BE2C (cell line): Measurements from ENCODE around the gene TNNT1.

ENCODE experiments used
- DNase-seq: peaks from one replicate; pipeline ENCODE4 v3.0.0-alpha.2; 2020
- H3K27me3 ChIP-seq: fragments of 250-450 bp; sonication (Bioruptor Pico); 2 replicates; pipeline ENCODE4 v1.5.1; 2020; ENCODE audit warnings: mild to moderate bottlenecking
- H3K36me3 ChIP-seq: fragments of 250-450 bp; sonication (Bioruptor Pico); 2 replicates; pipeline ENCODE4 v1.5.1; 2020; ENCODE audit warnings: mild to moderate bottlenecking
- H3K4me1 ChIP-seq: fragments of 250-450 bp; sonication (Bioruptor Pico); 2 replicates; pipeline ENCODE4 v1.5.1; 2020
- H3K4me3 ChIP-seq: 2 replicates; pipeline ENCODE4 v1.5.1; 2011; ENCODE audit warnings: low read depth, low read length
- H3K9me3 ChIP-seq: fragments of 250-450 bp; sonication (Bioruptor Pico); 2 replicates; pipeline ENCODE4 v1.5.1; 2020
- TF ChIP-seq, protein P1 (sequence below): IDR thresholded peaks from 2 replicates; pipeline ENCODE4 v1.5.1; 2012; ENCODE audit warnings: mild to moderate bottlenecking, low read depth, low read length

Gene TNNT1

DNA sequence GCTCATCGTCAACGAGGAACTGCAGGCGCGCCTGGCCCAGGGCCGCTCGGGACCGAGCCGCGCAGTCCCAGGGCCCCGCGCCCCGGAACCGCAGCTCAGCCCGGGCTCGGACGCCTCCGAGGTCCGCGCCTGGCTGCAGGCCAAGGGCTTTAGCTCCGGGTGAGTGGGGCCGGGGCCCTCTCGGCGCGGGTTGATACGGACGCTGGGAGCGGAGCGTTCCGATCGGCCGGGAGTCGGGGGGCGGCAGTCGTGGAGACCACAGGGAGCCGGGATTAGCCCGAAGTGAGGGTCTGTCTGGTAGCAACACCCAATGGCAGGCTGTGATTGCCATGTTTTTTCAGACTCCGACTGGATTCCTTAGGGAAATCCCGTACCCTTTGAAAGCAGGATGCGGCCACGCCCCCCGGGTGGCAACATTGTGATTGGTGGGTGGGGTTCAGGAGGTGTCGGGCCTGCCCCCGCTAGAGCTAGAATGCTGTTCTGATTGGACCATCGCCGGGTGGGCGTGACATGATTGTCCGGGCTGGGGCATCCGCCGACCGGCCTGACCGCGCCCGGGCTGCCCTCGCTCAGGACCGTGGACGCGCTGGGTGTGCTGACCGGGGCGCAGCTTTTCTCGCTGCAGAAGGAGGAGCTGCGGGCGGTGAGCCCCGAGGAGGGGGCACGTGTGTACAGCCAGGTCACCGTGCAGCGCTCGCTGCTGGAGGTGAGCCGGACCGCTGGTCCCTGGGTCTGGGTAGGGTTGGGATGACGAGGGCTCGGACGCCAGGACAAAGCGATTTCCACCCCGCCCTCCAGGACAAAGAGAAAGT lies 62.1 kb downstream of the TNNT1 start:
- H3K36me3 ChIP-seq, result peaks cover 3% of the 10 kb centered on the region
- TF ChIP-seq, protein P1, sequence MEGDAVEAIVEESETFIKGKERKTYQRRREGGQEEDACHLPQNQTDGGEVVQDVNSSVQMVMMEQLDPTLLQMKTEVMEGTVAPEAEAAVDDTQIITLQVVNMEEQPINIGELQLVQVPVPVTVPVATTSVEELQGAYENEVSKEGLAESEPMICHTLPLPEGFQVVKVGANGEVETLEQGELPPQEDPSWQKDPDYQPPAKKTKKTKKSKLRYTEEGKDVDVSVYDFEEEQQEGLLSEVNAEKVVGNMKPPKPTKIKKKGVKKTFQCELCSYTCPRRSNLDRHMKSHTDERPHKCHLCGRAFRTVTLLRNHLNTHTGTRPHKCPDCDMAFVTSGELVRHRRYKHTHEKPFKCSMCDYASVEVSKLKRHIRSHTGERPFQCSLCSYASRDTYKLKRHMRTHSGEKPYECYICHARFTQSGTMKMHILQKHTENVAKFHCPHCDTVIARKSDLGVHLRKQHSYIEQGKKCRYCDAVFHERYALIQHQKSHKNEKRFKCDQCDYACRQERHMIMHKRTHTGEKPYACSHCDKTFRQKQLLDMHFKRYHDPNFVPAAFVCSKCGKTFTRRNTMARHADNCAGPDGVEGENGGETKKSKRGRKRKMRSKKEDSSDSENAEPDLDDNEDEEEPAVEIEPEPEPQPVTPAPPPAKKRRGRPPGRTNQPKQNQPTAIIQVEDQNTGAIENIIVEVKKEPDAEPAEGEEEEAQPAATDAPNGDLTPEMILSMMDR, result no peak
- no peaks in the 10 kb centered on the region for H3K4me1 ChIP-seq
- peak overlapping the region; percentile 53 for H3K4me3 ChIP-seq
- peak; percentile 97 for DNase-seq
- H3K27me3 ChIP-seq, result peaks cover 48% of the 10 kb centered on the region
- H3K9me3 ChIP-seq, result peaks cover 5% of the 10 kb centered on the region; the same call in 1 of the 2 replicates

DNA sequence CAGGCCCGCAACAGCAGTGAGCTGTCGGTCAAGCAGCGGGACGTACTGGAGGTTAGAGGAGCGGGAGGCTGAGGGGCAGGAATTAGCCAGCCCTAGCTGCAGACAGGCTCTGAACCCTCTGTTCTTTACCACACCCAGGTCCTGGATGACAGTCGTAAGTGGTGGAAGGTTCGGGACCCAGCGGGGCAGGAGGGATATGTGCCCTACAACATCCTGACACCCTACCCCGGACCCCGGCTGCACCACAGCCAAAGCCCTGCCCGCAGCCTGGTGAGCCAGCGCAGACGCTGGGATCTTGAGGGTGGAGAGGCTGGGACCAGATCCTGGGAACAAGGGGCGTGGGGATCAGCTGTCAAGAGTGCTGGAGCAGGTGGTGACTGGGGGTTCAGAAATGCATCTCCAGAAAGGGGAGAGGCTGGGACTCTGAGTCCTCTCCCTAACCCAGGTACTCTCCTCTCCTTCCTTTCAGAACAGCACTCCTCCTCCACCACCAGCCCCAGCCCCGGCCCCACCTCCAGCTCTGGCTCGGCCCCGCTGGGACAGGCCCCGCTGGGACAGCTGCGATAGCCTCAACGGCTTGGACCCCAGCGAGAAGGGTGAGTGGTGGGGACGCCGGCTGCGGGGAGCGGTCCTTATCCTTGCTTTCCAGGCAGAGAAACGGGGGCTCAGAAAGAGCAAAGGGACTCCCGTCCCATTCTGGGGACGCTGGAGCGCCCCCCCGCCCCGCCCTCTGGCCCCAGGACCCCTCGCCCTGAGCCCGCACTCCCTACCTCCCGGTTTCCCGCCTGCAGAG lies 62.9 kb downstream of the TNNT1 start:
- Histone ChIP-seq H3K9me3 (peaks cover 9% of the 10 kb centered on the region; the same call in 1 of the 2 replicates), H3K4me1 (no peaks in the 10 kb centered on the region), H3K36me3 (peaks cover 3% of the 10 kb centered on the region; the same call in 1 of the 2 replicates), H3K4me3 (peak overlapping the region; percentile 53), H3K27me3 (peaks cover 55% of the 10 kb centered on the region)
- DNase-seq, result no peak
- TF ChIP-seq, protein P1, result no peak

DNA sequence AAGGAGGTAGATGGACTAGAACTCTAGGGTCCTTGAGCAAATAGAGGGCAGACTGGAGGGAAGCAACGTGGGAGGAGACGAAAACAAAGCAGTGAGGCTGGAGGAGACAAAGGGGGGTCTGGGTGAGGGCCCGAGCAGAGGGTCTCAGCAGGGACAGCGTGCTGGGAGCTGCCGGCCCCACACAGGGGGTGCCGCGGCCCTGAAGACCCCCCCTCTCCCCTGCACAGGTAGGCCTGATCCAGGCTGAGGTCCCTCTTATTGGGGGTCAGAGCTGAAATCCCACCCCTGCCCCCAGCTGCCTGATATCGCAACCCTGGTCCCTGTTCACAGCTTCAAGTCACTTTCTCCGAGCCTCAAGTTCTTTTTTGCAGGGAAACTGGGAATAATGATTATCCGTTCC lies 64.6 kb downstream of the TNNT1 start:
- TF ChIP-seq, protein P1, result no peak
- peaks cover 9% of the 10 kb centered on the region; the same call in 1 of the 2 replicates for H3K9me3 ChIP-seq
- H3K4me3 ChIP-seq, result no peak overlapping the region
- H3K4me1 ChIP-seq, result no peaks in the 10 kb centered on the region
- no peaks in the 10 kb centered on the region for H3K36me3 ChIP-seq
- no peak for DNase-seq
- peaks cover 70% of the 10 kb centered on the region for H3K27me3 ChIP-seq

DNA sequence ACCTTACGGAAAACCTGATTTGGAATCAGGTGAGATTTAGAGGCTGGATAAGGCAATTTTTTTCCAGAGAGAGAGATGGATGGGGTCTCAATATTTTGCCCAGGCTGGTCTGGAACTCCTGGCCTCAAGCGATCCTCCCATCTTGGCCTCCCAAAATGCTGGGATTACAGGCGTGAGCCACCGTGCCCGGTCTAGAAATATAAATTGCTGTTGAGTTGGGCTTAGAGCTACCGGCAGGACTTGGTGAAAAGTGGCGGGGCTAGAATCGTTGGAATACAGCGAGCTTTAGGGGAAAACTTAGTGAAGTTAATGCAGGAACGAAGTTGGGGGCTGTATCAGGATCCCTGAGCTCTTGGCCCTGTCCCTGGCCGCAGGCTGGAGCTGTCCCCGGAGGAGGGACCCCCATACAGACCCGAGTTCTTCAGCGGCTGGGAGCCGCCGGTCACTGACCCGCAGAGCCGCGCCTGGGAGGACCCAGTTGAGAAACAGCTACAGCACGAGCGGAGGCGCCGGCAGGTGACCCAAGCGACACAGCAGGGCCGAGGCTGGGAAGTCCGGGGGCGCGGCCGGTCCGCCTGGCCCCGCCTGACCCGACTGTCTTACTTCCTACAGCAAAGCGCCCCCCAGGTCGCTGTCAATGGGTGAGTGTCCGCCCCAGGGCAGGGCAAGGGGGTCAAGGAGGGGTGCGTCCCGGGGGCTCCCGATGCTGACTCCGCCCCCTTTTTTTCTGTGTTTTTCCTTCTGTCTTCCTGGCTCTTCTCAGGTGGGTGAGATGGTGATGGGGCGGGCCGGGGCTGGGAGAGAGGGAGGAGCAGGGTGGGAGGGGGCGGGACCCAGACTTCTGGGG lies 65.8 kb downstream of the TNNT1 start:
- no peaks in the 10 kb centered on the region for H3K36me3 ChIP-seq
- H3K4me3 ChIP-seq, result no peak overlapping the region
- no peaks in the 10 kb centered on the region for H3K4me1 ChIP-seq
- DNase-seq, result no peak
- TF ChIP-seq, protein P1, result no peak
- peaks cover 69% of the 10 kb centered on the region for H3K27me3 ChIP-seq
- peaks cover 9% of the 10 kb centered on the region; the same call in 1 of the 2 replicates for H3K9me3 ChIP-seq
